NT2/D1 (cell line): ENCODE data around the gene SLC46A2.

Source experiments
- SUZ12 ChIP-seq: IDR thresholded peaks from 2 replicates; pipeline ENCODE4 v1.6.1; 2011; ENCODE audit not compliant: insufficient read length, insufficient read depth; ENCODE audit errors: extremely low read depth
- YY1 ChIP-seq: IDR thresholded peaks from 2 replicates; pipeline ENCODE4 v1.6.1; 2011; ENCODE audit not compliant: insufficient read length, insufficient read depth
- ZNF274 ChIP-seq: IDR thresholded peaks from 2 replicates; pipeline ENCODE4 v1.6.1; 2011; ENCODE audit warnings: mild to moderate bottlenecking, low read depth, low read length

DNA sequence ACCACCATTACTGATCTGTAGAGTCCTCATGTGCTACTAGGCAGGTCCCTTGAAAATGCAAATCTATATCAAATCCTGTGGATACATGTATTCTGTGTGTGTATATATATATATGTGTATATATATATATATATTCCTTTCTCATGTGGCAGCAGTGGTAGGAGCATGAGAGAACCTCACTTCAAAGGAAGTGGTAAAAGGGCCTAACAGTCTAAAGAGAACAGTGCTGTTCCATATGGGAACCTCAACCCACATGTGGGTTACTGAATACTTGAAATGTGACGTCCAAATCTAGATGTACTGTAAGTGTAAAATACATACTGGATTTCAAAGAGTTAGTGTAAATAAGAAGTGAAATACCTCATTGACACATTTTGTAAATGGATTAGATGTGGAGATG, 5.4 kb downstream of the SLC46A2 start:
- TF ChIP-seq YY1 (no peak), ZNF274 (no peak), SUZ12 (no peak)
